ENCODE data around the gene XXYLT1. TPM values are rescaled to one million over a fixed set of nuclear protein-coding genes. Genes with fewer than 3 reads are reported as not detected.

The XXYLT1 gene
- total RNA-seq, 1 experiment from 2014 or later, result 29.2 TPM

GRCh38 chr3:195072916-195073564 lies 197.9 kb downstream of the XXYLT1 start:
- CTCF ChIA-PET, result interaction anchor here (0.6 kb wide), 1 partner anchor 427 kb away, joined by 5 read pairs; no protein-coding TSS in a partner anchor
- DNase-seq, result no peak
- Mint-ChIP-seq H3K27ac (ENCODE audit: unreplicated experiment) (no peak overlapping the region), H3K27me3 (ENCODE audit: unreplicated experiment) (no peaks in the 10 kb centered on the region), H3K4me3 (ENCODE audit: low read depth, unreplicated experiment) (no peak overlapping the region), H3K36me3 (ENCODE audit: insufficient read depth, unreplicated experiment) (peaks cover 5% of the 10 kb centered on the region), H3K9me3 (ENCODE audit: low read depth, unreplicated experiment) (no peaks in the 10 kb centered on the region), H3K4me1 (ENCODE audit: low read depth, unreplicated experiment) (peaks cover 10% of the 10 kb centered on the region)
- TF ChIP-seq CTCF (IDR thresholded peaks at IDR 0.05; ENCODE audit: unreplicated experiment), result no peak
- intact Hi-C loops (cut with micrococcal nuclease; ENCODE audit: unreplicated experiment), result no loop called here
- no TSS peak for BruUV-seq (replicated peaks)

GRCh38 chr3:195071916-195072820 lies 198.8 kb downstream of the XXYLT1 start:
- no peak overlapping the region for H3K27ac Mint-ChIP-seq (ENCODE audit: unreplicated experiment)
- CTCF ChIA-PET, result interaction anchor here (1.4 kb wide), 1 partner anchor 33 kb away, joined by 3 read pairs; no protein-coding TSS in a partner anchor
- H3K4me1 Mint-ChIP-seq (ENCODE audit: low read depth, unreplicated experiment), result peaks cover 10% of the 10 kb centered on the region
- no peaks in the 10 kb centered on the region for H3K27me3 Mint-ChIP-seq (ENCODE audit: unreplicated experiment)
- no peak overlapping the region for H3K4me3 Mint-ChIP-seq (ENCODE audit: low read depth, unreplicated experiment)
- no TSS peak for BruUV-seq (replicated peaks)
- H3K36me3 Mint-ChIP-seq (ENCODE audit: insufficient read depth, unreplicated experiment), result peaks cover 5% of the 10 kb centered on the region
- no peak for TF ChIP-seq CTCF (IDR thresholded peaks at IDR 0.05; ENCODE audit: unreplicated experiment)
- intact Hi-C loops (cut with micrococcal nuclease; ENCODE audit: unreplicated experiment), result no loop called here
- no peaks in the 10 kb centered on the region for H3K9me3 Mint-ChIP-seq (ENCODE audit: low read depth, unreplicated experiment)
- DNase-seq, result no peak

- no peaks in the 10 kb centered on the region for H3K9me3 Mint-ChIP-seq (ENCODE audit: low read depth, unreplicated experiment)
- H3K4me3 Mint-ChIP-seq (ENCODE audit: low read depth, unreplicated experiment), result no peak overlapping the region
- H3K4me1 Mint-ChIP-seq (ENCODE audit: low read depth, unreplicated experiment), result peaks cover 10% of the 10 kb centered on the region
- H3K27me3 Mint-ChIP-seq (ENCODE audit: unreplicated experiment), result no peaks in the 10 kb centered on the region
- no peak for DNase-seq
- no peak for TF ChIP-seq CTCF (IDR thresholded peaks at IDR 0.05; ENCODE audit: unreplicated experiment)
- no peak overlapping the region for H3K27ac Mint-ChIP-seq (ENCODE audit: unreplicated experiment)
- CTCF ChIA-PET, result interaction anchor here (1.4 kb wide), 1 partner anchor 34 kb away, joined by 3 read pairs; no protein-coding TSS in a partner anchor
- intact Hi-C loops (cut with micrococcal nuclease; ENCODE audit: unreplicated experiment), result no loop called here
- BruUV-seq (replicated peaks), result no TSS peak
- H3K36me3 Mint-ChIP-seq (ENCODE audit: insufficient read depth, unreplicated experiment), result peaks cover 5% of the 10 kb centered on the region
Measured at GRCh38 chr3:195071011-195071728, 199.8 kb downstream of the XXYLT1 start.

- no peak for TF ChIP-seq CTCF (IDR thresholded peaks at IDR 0.05; ENCODE audit: unreplicated experiment)
- Mint-ChIP-seq H3K27me3 (ENCODE audit: unreplicated experiment) (no peaks in the 10 kb centered on the region), H3K9me3 (ENCODE audit: low read depth, unreplicated experiment) (peaks cover 4% of the 10 kb centered on the region), H3K4me1 (ENCODE audit: low read depth, unreplicated experiment) (peaks cover 10% of the 10 kb centered on the region), H3K36me3 (ENCODE audit: insufficient read depth, unreplicated experiment) (peaks cover 5% of the 10 kb centered on the region), H3K27ac (ENCODE audit: unreplicated experiment) (no peak overlapping the region), H3K4me3 (ENCODE audit: low read depth, unreplicated experiment) (no peak overlapping the region)
- CTCF ChIA-PET, result no interaction called here
- intact Hi-C loops (cut with micrococcal nuclease; ENCODE audit: unreplicated experiment), result no loop called here
- DNase-seq, result no peak
- BruUV-seq (replicated peaks), result no TSS peak
Measured at GRCh38 chr3:195070336-195070735, 200.6 kb downstream of the XXYLT1 start.
